ENCODE results near the gene NUCKS1. TPM values are rescaled to one million over a fixed set of nuclear protein-coding genes. Genes with fewer than 3 reads are reported as not detected.
A peak's percentile ranks its signal among the peaks of the same experiment; 100 is the strongest.

NUCKS1 gene
- total RNA-seq, 2 experiments from 2014 or later, result 145 to 177 TPM

DNA sequence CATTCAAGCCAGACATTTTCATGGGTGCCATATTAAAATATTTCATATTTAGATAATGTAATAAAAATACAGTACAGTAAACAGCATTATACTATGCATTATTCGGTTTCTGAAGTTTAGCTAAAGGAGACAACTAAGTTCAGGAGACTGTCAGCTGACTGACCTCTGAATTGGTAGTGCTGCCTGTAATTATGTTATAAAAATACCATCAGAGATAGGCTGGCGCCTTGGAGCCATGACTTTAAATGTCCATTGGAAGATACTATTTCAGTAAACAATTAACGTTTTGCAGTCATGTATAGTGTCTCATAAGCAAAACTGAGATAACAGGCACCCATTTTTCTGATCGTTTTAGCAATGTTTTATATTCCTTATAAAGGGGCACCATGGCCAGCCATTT lies 36.6 kb upstream of the NUCKS1 start:
- H3K4me1 Mint-ChIP-seq (ENCODE audit: low read depth), result peaks cover 7% of the 10 kb centered on the region
- no peaks in the 10 kb centered on the region for H3K9me3 Mint-ChIP-seq
- DNase-seq, result no peak
- no peak overlapping the region for H3K4me3 Mint-ChIP-seq
- intact Hi-C loops (cut with micrococcal nuclease), result no loop called here
- ChIA-PET CTCF (interaction anchor here (0.9 to 2.9 kb wide), 5 partner anchors 9 to 191 kb away, joined by 3 to 15 read pairs (median 4); no protein-coding TSS in a partner anchor), POLR2A (no interaction called here)
- H3K27me3 Mint-ChIP-seq, result no peaks in the 10 kb centered on the region
- H3K27ac Mint-ChIP-seq, result no peak overlapping the region
- ATAC-seq, result no peak
- TF ChIP-seq CTCF (IDR thresholded peaks at IDR 0.05), result no peak
- H3K36me3 Mint-ChIP-seq (ENCODE audit: low read depth), result peaks cover 3% of the 10 kb centered on the region

GRCh38 chr1:205785446-205785845 lies 35.5 kb upstream of the NUCKS1 start:
- no peak for TF ChIP-seq CTCF (IDR thresholded peaks at IDR 0.05)
- DNase-seq (no peak), ATAC-seq (no peak)
- intact Hi-C loops (cut with micrococcal nuclease), result no loop called here
- H3K4me3 Mint-ChIP-seq, result no peak overlapping the region
- no peaks in the 10 kb centered on the region for H3K36me3 Mint-ChIP-seq (ENCODE audit: low read depth)
- peaks cover 7% of the 10 kb centered on the region for H3K4me1 Mint-ChIP-seq (ENCODE audit: low read depth)
- POLR2A ChIA-PET, result interaction anchor here (1.3 kb wide), 1 partner anchor 9 kb away, joined by 3 read pairs; no protein-coding TSS in a partner anchor
- H3K9me3 Mint-ChIP-seq, result no peaks in the 10 kb centered on the region
- no peaks in the 10 kb centered on the region for H3K27me3 Mint-ChIP-seq
- CTCF ChIA-PET, result interaction anchor here (0.9 to 1.7 kb wide), 6 partner anchors 44 to 193 kb away, joined by 3 to 8 read pairs (median 4); no protein-coding TSS in a partner anchor
- no peak overlapping the region for H3K27ac Mint-ChIP-seq

- ChIA-PET POLR2A (interaction anchor here (1.3 kb wide), 1 partner anchor 8 kb away, joined by 3 read pairs; no protein-coding TSS in a partner anchor), CTCF (interaction anchor here (3.7 kb wide), 1 partner anchor 125 kb away, joined by 30 read pairs; no protein-coding TSS in a partner anchor)
- intact Hi-C loops (cut with micrococcal nuclease), result no loop called here
- DNase-seq (no peak), ATAC-seq (no peak)
- TF ChIP-seq CTCF (IDR thresholded peaks at IDR 0.05), result no peak
- Mint-ChIP-seq H3K4me1 (ENCODE audit: low read depth) (peaks cover 7% of the 10 kb centered on the region), H3K36me3 (ENCODE audit: low read depth) (no peaks in the 10 kb centered on the region), H3K27ac (no peak overlapping the region), H3K9me3 (no peaks in the 10 kb centered on the region), H3K4me3 (no peak overlapping the region), H3K27me3 (no peaks in the 10 kb centered on the region)
These were observed 33.9 kb upstream of the NUCKS1 start for GRCh38 chr1:205783904-205784303.

DNA sequence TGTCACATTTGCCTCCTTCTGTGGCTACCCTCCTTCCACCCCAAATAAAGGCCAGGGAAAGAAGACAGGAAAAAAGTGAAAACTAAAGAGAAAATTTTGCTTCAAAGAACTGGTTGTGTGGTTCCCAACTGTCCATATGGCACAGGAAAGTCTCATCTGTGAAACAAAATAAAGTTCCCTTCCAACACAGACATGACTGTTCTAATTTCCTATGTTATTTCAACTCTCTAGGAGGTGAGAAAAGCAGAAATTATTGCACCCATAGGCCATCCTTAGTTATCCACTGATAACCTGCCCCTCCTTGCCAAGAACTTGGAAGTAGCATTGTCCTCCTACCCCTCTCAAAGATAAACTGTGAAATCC lies 33.4 kb upstream of the NUCKS1 start:
- H3K9me3 Mint-ChIP-seq, result no peaks in the 10 kb centered on the region
- H3K27me3 Mint-ChIP-seq, result no peaks in the 10 kb centered on the region
- intact Hi-C loops (cut with micrococcal nuclease), result no loop called here
- no peaks in the 10 kb centered on the region for H3K36me3 Mint-ChIP-seq (ENCODE audit: low read depth)
- ATAC-seq, result no peak
- peaks cover 7% of the 10 kb centered on the region for H3K4me1 Mint-ChIP-seq (ENCODE audit: low read depth)
- POLR2A ChIA-PET, result interaction anchor here (1.4 kb wide), 1 partner anchor 35 kb away, joined by 4 read pairs; no protein-coding TSS in a partner anchor
- no peak overlapping the region for H3K27ac Mint-ChIP-seq
- CTCF ChIA-PET, result interaction anchor here (1.4 to 3.7 kb wide), 6 partner anchors 8 to 194 kb away, joined by 4 to 30 read pairs (median 12); no protein-coding TSS in a partner anchor
- TF ChIP-seq CTCF (IDR thresholded peaks at IDR 0.05), result no peak
- no peak overlapping the region for H3K4me3 Mint-ChIP-seq
- no peak for DNase-seq

- no peaks in the 10 kb centered on the region for H3K9me3 Mint-ChIP-seq
These were observed 32.8 kb upstream of the NUCKS1 start for GRCh38 chr1:205782627-205783432.

More at GRCh38 chr1:205782627-205783432, 32.8 kb upstream of the NUCKS1 start:
- CTCF ChIA-PET, result interaction anchor here (0.6 to 3.7 kb wide), 10 partner anchors 9 to 310 kb away, joined by 3 to 30 read pairs (median 4); no protein-coding TSS in a partner anchor
- ATAC-seq, result peak; percentile 94
- Mint-ChIP-seq H3K27ac (no peak overlapping the region), H3K4me1 (ENCODE audit: low read depth) (peaks cover 7% of the 10 kb centered on the region), H3K27me3 (no peaks in the 10 kb centered on the region), H3K36me3 (ENCODE audit: low read depth) (no peaks in the 10 kb centered on the region), H3K4me3 (no peak overlapping the region)
- POLR2A ChIA-PET, result interaction anchor here (0.6 to 1.4 kb wide), 2 partner anchors 17 to 34 kb away, joined by 3 to 4 read pairs; no protein-coding TSS in a partner anchor
- DNase-seq, result peak; percentile 24
- no peak for TF ChIP-seq CTCF (IDR thresholded peaks at IDR 0.05)
- intact Hi-C loops (cut with micrococcal nuclease), result no loop called here
